Testis (tissue), 3 donors: ENCODE measurements around the gene MMP17. TPM values are rescaled to one million over a fixed set of nuclear protein-coding genes. Genes with fewer than 3 reads are reported as not detected.
"Not testable (repeated sequence)": the region's sequence is repeated elsewhere in the genome, so short reads cannot be mapped to it uniquely, and the experiment has no call there.

ENCODE experiments used
- DNase-seq: peaks from one replicate; pipeline ENCODE4 v3.0.0-alpha.2; 2019
- H3K27ac ChIP-seq, 2 donors: fragments of 200-600 bp; sonication (generic); one replicate each; pipeline ENCODE4 v1.5.1; 2019
- H3K27me3 ChIP-seq: fragments of 200-600 bp; sonication (generic); one replicate; pipeline ENCODE4 v1.5.1; 2019
- H3K36me3 ChIP-seq: fragments of 200-600 bp; sonication (generic); one replicate; pipeline ENCODE4 v1.5.1; 2017; ENCODE audit warnings: low read depth; ENCODE audit errors: missing control alignments
- H3K4me1 ChIP-seq: fragments of 200-600 bp; sonication (generic); one replicate; pipeline ENCODE4 v1.5.1; 2019
- H3K4me3 ChIP-seq, 2 donors: fragments of 200-600 bp; sonication (generic); one replicate each; pipeline ENCODE4 v1.5.1; 2017 to 2019
- H3K9me3 ChIP-seq: fragments of 200-600 bp; sonication (generic); one replicate; pipeline ENCODE4 v1.5.1; 2017
- POLR2A ChIP-seq: fragments of 450-650 bp; IDR thresholded peaks from one replicate; pipeline ENCODE4 v1.6.1; 2017; ENCODE audit warnings: antibody characterized with exemption, mild to moderate bottlenecking, moderate library complexity
- WGBS, 2 donors: methylation state at CpG; one replicate each; pipeline ENCODE4 v1.1.5; 2018; 5-methylcytosine and 5-hydroxymethylcytosine counted together
- intact Hi-C: fragments of 100-400 bp; cut with DNase I; formaldehyde crosslinking; loops from one replicate; pipeline ENCODE4 v1.15.1; 2023; ENCODE audit warnings: low total_unique reads
- polyA plus RNA-seq: library from polyadenylated mRNA; stranded (reverse); fragments of 350-450 nt; fragmentation: Illumina TruSeq; extraction: RNeasy Lipid Tissue Mini Kit (QIAGEN cat#74804); gene quantifications from one replicate; pipeline ENCODE4 v1.2.3, GENCODE V29; 2014; ENCODE audit warnings: low read depth, low replicate concordance; ENCODE audit not compliant: insufficient read depth
- total RNA-seq, 2 donors: library from RNA; depleted of rRNA; stranded (reverse); fragments of >200 nt; gene quantifications; one replicate each; pipeline ENCODE4 v1.2.3, GENCODE V29; 2016
- TF ChIP-seq, protein P1 (sequence below), 3 experiments: fragments of 450-650 bp in 2 of 3; fragments of 200-600 bp in 1 of 3; sonication (generic) in 1 of 3; IDR thresholded peaks; one replicate each; pipeline ENCODE4 v1.5.1; 2016 to 2019; ENCODE audit warnings: antibody characterized with exemption in 3 of 3, mild to moderate bottlenecking in 2 of 3, moderate library complexity in 1 of 3

Gene MMP17
- total and polyA plus RNA-seq, 3 donors from 2014 or later = 13.2 to 23.3 (median 16.1) TPM

- no peak overlapping the region for H3K27ac ChIP-seq
- H3K9me3 ChIP-seq = no peaks in the 10 kb centered on the region
- intact Hi-C loops = no loop called here
- no peak for DNase-seq
- H3K36me3 ChIP-seq = no peaks in the 10 kb centered on the region
- TF ChIP-seq, protein P1, sequence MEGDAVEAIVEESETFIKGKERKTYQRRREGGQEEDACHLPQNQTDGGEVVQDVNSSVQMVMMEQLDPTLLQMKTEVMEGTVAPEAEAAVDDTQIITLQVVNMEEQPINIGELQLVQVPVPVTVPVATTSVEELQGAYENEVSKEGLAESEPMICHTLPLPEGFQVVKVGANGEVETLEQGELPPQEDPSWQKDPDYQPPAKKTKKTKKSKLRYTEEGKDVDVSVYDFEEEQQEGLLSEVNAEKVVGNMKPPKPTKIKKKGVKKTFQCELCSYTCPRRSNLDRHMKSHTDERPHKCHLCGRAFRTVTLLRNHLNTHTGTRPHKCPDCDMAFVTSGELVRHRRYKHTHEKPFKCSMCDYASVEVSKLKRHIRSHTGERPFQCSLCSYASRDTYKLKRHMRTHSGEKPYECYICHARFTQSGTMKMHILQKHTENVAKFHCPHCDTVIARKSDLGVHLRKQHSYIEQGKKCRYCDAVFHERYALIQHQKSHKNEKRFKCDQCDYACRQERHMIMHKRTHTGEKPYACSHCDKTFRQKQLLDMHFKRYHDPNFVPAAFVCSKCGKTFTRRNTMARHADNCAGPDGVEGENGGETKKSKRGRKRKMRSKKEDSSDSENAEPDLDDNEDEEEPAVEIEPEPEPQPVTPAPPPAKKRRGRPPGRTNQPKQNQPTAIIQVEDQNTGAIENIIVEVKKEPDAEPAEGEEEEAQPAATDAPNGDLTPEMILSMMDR (IDR thresholded peaks at IDR 0.05) = no peak
- TF ChIP-seq POLR2A = no peak
- no peaks in the 10 kb centered on the region for H3K4me1 ChIP-seq
- no peak overlapping the region for H3K4me3 ChIP-seq
- H3K27me3 ChIP-seq = no peaks in the 10 kb centered on the region
- 91 to 95% methylated on average over 17 to 21 of the region's 21 CpGs for WGBS, 2 donors
These were observed 45.1 kb downstream of the MMP17 start for GRCh38 chr12:131873293-131873692.

- H3K36me3 ChIP-seq, H3K9me3 ChIP-seq, H3K27ac ChIP-seq, H3K4me1 ChIP-seq, intact Hi-C loops, H3K4me3 ChIP-seq, H3K27me3 ChIP-seq, DNase-seq: not testable (repeated sequence)
- WGBS, 2 donors = 94 to 97% methylated on average over 6 of the region's 6 CpGs
These were observed 46.8 kb downstream of the MMP17 start for GRCh38 chr12:131874972-131875371.

DNA sequence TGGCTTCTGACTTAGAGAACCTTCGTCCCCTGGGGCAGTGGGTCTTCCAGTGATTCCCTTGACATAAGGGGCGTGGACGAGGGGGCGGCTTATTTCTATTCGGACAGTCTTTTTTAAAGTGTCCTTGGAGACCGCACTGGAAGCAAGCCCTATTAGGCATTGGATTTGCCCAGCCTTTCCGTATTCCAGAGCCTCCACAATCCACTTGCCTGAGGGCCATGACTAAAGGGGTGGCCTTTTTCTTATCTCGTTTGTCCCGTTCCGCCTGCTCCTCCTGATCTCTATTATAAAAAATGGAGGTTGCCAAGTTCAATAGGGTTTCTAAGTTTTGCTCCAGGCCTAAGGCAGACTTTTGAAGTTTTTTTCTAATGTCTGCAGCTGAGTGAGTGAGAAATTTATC, 49.0 kb downstream of the MMP17 start:
- H3K9me3 ChIP-seq, H3K4me3 ChIP-seq, DNase-seq, H3K27me3 ChIP-seq, H3K36me3 ChIP-seq, intact Hi-C loops, H3K27ac ChIP-seq, H3K4me1 ChIP-seq: not testable (repeated sequence)
- 79 to 84% methylated on average over 10 of the region's 10 CpGs for WGBS, 2 donors

DNA sequence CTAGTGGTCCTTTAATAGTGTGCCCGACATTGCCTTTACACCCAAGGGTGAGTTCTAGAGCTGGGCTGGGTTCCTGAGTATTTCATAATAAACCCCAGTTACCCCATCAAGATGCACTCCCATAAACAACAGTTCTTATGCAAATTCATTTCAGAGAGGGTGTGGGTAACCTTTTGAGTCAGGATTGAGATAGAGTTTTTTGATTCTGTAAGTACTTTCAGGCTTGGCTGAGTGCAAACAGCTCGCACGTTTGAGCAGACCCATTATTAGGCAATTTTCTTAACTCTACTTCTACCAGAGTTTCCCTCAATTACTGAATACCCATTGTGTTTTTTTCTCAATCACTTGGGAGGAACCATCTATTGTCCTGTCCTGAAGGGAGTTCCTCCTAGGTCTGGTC, 50.2 kb downstream of the MMP17 start:
- H3K27ac ChIP-seq, DNase-seq, H3K4me1 ChIP-seq, H3K9me3 ChIP-seq, H3K4me3 ChIP-seq, H3K36me3 ChIP-seq, intact Hi-C loops, H3K27me3 ChIP-seq: not testable (repeated sequence)
- WGBS, 2 donors = 55 to 72% methylated on average over 3 of the region's 3 CpGs

DNA sequence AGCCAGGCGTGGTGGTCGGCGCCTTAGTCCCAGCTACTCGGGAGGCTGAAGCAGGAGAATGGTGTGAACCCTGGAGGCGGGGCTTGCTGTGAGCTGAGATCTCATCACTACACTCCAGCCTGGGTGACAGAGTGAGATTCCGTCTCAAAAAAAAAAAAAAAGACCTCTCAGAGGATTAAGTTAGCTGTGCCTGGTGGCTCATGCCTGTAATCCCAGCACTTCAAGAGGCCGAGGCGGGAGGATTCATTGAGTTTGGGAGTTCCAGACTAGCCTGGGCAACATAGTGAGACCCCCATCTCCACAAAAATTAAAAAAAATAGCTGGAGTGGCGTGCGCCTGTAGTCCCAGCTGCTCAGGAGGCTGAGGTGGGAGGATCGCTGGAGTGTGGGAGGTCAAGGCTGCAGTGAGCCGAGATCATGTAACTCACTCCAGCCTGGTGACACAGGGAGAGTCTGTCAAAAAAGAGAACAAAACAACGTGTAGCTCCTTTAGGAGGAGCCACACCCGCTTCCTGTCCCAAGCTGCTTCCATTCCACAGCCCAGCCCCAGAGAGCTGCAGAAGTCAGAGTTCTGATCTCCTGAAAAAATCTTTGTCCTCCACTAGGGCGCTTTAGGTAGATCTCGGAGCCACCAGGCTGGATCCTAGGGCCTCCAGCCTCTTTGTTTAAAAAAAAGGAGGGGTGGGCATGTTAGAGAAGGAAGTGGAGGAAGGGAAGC, 54.8 kb downstream of the MMP17 start:
- intact Hi-C loops = no loop called here
- no peak for TF ChIP-seq POLR2A
- TF ChIP-seq, protein P1 (IDR thresholded peaks at IDR 0.05) = no peak
- no peaks in the 10 kb centered on the region for H3K9me3 ChIP-seq
- H3K4me3 ChIP-seq = no peak overlapping the region
- no peaks in the 10 kb centered on the region for H3K4me1 ChIP-seq
- H3K36me3 ChIP-seq = no peaks in the 10 kb centered on the region
- 80 to 81% methylated on average over 16 of the region's 16 CpGs for WGBS, 2 donors
- no peak for DNase-seq
- H3K27ac ChIP-seq = no peak overlapping the region
- H3K27me3 ChIP-seq = no peaks in the 10 kb centered on the region

DNA sequence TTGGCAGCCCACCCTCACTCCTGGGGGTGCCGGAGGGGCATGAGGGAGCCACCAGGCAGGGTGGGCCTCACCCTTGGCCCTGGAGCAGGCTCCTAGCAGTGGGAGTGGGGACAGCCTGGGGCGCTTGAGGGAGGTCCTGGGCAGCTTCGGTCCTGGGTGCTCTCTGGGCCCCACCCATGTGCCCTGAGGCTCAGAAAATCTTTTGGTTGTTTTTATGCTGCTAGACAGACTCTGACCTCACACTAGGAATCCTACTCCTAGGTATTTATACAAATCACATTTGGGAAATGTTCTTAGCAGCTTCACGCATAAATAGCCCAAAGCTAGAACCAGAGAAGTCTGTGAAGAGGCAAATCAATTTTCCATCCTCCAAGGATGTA, 55.3 kb downstream of the MMP17 start:
- TF ChIP-seq, protein P1 (IDR thresholded peaks at IDR 0.05) = no peak
- no peak for TF ChIP-seq POLR2A
- WGBS, 2 donors = 88 to 97% methylated on average over 4 of the region's 4 CpGs
- intact Hi-C loops = no loop called here
- no peaks in the 10 kb centered on the region for H3K27me3 ChIP-seq
- no peaks in the 10 kb centered on the region for H3K9me3 ChIP-seq
- H3K36me3 ChIP-seq = no peaks in the 10 kb centered on the region
- DNase-seq = no peak
- no peak overlapping the region for H3K4me3 ChIP-seq
- H3K4me1 ChIP-seq = no peaks in the 10 kb centered on the region
- H3K27ac ChIP-seq = no peak overlapping the region

GRCh38 chr12:131885076-131885475, 56.9 kb downstream of the MMP17 start:
- H3K36me3 ChIP-seq, intact Hi-C loops, H3K27me3 ChIP-seq, H3K4me3 ChIP-seq, H3K9me3 ChIP-seq, DNase-seq, H3K27ac ChIP-seq, H3K4me1 ChIP-seq: not testable (repeated sequence)
- WGBS, 2 donors = 91 to 95% methylated on average over 8 of the region's 8 CpGs
